GM12872 (cell line): ENCODE results near the gene MAGI1.

Source experiments
- TF ChIP-seq, protein P1 (sequence below): IDR thresholded peaks from 3 replicates; pipeline ENCODE4 v1.5.1; 2011; ENCODE audit warnings: low read depth, mild to moderate bottlenecking, low read length, moderate library complexity; ENCODE audit not compliant: insufficient read depth

MAGI1 gene

GRCh38 chr3:65776494-65776893 lies 262.2 kb downstream of the MAGI1 start:
- TF ChIP-seq, protein P1, sequence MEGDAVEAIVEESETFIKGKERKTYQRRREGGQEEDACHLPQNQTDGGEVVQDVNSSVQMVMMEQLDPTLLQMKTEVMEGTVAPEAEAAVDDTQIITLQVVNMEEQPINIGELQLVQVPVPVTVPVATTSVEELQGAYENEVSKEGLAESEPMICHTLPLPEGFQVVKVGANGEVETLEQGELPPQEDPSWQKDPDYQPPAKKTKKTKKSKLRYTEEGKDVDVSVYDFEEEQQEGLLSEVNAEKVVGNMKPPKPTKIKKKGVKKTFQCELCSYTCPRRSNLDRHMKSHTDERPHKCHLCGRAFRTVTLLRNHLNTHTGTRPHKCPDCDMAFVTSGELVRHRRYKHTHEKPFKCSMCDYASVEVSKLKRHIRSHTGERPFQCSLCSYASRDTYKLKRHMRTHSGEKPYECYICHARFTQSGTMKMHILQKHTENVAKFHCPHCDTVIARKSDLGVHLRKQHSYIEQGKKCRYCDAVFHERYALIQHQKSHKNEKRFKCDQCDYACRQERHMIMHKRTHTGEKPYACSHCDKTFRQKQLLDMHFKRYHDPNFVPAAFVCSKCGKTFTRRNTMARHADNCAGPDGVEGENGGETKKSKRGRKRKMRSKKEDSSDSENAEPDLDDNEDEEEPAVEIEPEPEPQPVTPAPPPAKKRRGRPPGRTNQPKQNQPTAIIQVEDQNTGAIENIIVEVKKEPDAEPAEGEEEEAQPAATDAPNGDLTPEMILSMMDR, result no peak

GRCh38 chr3:65776081-65776480 lies 262.6 kb downstream of the MAGI1 start:
- TF ChIP-seq, protein P1, result no peak

GRCh38 chr3:65772758-65773157 lies 266.0 kb downstream of the MAGI1 start:
- TF ChIP-seq, protein P1, result no peak

GRCh38 chr3:65767551-65767950 lies 271.2 kb downstream of the MAGI1 start:
- TF ChIP-seq, protein P1, result no peak

DNA sequence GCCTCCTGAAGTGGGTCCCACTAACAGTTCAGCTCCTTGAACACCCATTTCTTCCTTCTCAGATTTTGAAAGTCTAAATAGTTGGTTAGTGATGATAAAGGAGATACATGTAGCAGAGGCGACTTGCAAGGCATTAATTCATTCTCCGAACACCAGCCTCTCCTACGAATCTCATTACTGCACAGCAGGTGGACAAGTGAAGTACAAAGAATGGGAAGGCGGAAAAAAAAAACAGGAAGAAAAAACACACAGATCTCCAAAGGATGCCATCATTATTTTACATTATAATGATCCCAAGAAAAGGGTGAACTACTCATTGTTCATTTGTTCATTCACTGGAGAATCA lies 276.5 kb downstream of the MAGI1 start:
- TF ChIP-seq, protein P1, result no peak

GRCh38 chr3:65761446-65762234 lies 277.1 kb downstream of the MAGI1 start:
- TF ChIP-seq, protein P1, result no peak

DNA sequence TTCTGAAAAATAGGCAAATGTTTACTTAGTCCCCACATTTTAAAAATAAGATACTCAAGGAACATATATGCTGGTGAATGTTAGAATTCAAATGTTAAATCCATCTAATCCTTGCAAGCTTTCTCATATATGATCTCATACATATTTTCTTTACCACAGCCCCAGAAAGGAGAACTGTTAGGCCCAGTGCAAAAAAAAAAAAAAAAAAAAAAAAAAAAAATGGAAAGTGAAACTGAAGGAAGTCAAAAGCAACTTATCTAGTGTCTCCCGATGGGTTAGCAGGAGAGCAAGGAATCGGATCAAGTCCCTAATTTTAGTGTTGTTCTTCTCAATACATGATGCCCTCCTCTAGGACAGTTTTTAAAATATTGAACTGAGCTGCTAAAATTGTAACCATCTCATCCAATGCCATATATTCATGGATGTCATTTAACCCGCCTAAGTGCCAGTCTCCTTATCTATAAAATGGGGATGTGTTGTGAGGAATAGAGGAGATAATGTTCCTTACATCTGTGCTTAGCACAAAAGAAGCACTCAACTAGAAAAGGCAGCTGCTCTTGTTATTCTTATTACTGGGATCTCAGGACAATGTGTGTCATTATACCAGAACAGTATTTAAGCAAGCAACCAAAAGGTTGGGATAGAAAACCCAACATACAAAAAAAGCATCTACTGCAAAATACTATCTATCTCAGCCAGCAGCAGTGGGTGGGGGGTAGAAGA lies 279.7 kb downstream of the MAGI1 start:
- TF ChIP-seq, protein P1, result no peak
